MM.1S (cell line): ENCODE measurements around the gene HPCAL1.
"Not testable (repeated sequence)": the region's sequence is repeated elsewhere in the genome, so short reads cannot be mapped to it uniquely, and the experiment has no call there.

ENCODE experiments used
- DNase-seq: peaks from one replicate; pipeline ENCODE4 v3.0.0-alpha.2; 2015
- H2AFZ ChIP-seq: fragments of 300-600 bp; sonication (generic); 2 replicates; pipeline ENCODE4 v1.6.0; 2016; ENCODE audit warnings: antibody characterized with exemption, low read length
- H3F3A ChIP-seq: fragments of 300-600 bp; sonication (generic); 2 replicates; pipeline ENCODE4 v1.6.1; 2016; ENCODE audit warnings: mild to moderate bottlenecking, antibody characterized with exemption, low read length, moderate library complexity, mixed read lengths; ENCODE audit not compliant: insufficient read depth
- H3K27ac ChIP-seq: fragments of 300-600 bp; sonication (generic); 2 replicates; pipeline ENCODE4 v1.5.1; 2016; ENCODE audit warnings: mild to moderate bottlenecking, low read length
- H3K27me3 ChIP-seq: fragments of 300-600 bp; sonication (generic); replicated peaks from 2 replicates; pipeline ENCODE4 v1.6.0; 2016; ENCODE audit warnings: low read length; ENCODE audit not compliant: insufficient read depth
- H3K36me3 ChIP-seq: fragments of 300-600 bp; sonication (generic); replicated peaks from 2 replicates; pipeline ENCODE4 v1.6.1; 2016; ENCODE audit warnings: mild to moderate bottlenecking, low read length, mixed read lengths; ENCODE audit not compliant: insufficient read depth
- H3K4me1 ChIP-seq: fragments of 300-600 bp; sonication (generic); 2 replicates; pipeline ENCODE4 v1.6.1; 2016; ENCODE audit warnings: low read length, mixed read lengths
- H3K4me2 ChIP-seq: fragments of 300-600 bp; sonication (generic); 2 replicates; pipeline ENCODE4 v1.6.0; 2016; ENCODE audit warnings: low read depth, low read length
- H3K4me3 ChIP-seq: fragments of 300-600 bp; sonication (generic); 2 replicates; pipeline ENCODE4 v1.5.1; 2016; ENCODE audit warnings: low read length, mixed read lengths
- H3K79me2 ChIP-seq: fragments of 300-600 bp; sonication (generic); 2 replicates; pipeline ENCODE4 v1.6.1; 2016; ENCODE audit warnings: mixed run types, low read length, mixed read lengths
- H3K9ac ChIP-seq: fragments of 300-600 bp; sonication (generic); 2 replicates; pipeline ENCODE4 v1.6.1; 2016; ENCODE audit warnings: low read length, mixed read lengths
- H3K9me2 ChIP-seq: fragments of 300-600 bp; sonication (generic); replicated peaks from 2 replicates; pipeline ENCODE4 v1.6.1; 2016; ENCODE audit warnings: mild to moderate bottlenecking, low read length, mixed read lengths; ENCODE audit not compliant: insufficient read depth
- H3K9me3 ChIP-seq: fragments of 300-600 bp; sonication (generic); replicated peaks from 2 replicates; pipeline ENCODE4 v1.6.1; 2016; ENCODE audit warnings: mild to moderate bottlenecking, low read length, mixed read lengths; ENCODE audit not compliant: insufficient read depth
- H4K20me1 ChIP-seq: fragments of 300-600 bp; sonication (generic); 2 replicates; pipeline ENCODE4 v1.6.1; 2016; ENCODE audit warnings: mild to moderate bottlenecking, low read length, moderate library complexity, mixed read lengths; ENCODE audit not compliant: insufficient read depth
- CTCF ChIP-seq: fragments of 300-600 bp; sonication (generic); IDR thresholded peaks from 2 replicates; pipeline ENCODE4 v1.5.1; 2016; ENCODE audit warnings: antibody characterized with exemption, low read length, mixed read lengths
- EZH2 ChIP-seq: fragments of 300-600 bp; sonication (generic); optimal IDR thresholded peaks from 2 replicates; pipeline ENCODE3; 2017; ENCODE audit warnings: low read depth, mild to moderate bottlenecking, antibody characterized with exemption, low read length, mixed read lengths
- EZH2phosphoT487 ChIP-seq: fragments of 300-600 bp; sonication (generic); IDR thresholded peaks from 2 replicates; pipeline ENCODE4 v1.6.1; 2018; ENCODE audit warnings: antibody characterized with exemption, low read length

HPCAL1 gene

DNA sequence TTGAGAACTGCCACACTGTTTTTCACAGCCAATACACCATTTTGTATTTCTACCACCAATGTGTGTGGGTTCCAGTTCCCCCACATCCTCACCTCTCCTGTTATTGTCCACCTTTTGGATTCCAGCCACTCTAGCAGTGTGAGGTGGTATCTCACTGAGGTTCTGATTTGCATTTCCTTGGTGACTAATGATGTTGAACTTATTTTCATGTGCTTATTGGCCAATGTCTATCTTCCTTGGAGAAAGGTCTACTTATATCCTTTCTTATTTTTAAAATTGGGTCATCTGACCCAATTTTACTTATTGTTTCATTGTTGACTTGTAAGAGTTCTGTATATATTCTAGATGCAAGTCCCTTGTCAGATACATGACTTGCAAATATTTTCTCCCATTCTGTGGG is 9.1 kb upstream of the HPCAL1 start:
- H3K79me2 ChIP-seq, result no peaks in the 10 kb centered on the region
- no peak overlapping the region for H3K4me3 ChIP-seq
- H4K20me1 ChIP-seq, result no peaks in the 10 kb centered on the region
- no peaks in the 10 kb centered on the region for H3K9me3 ChIP-seq
- H3K9ac ChIP-seq, result no peak overlapping the region
- no peaks in the 10 kb centered on the region for H3K36me3 ChIP-seq
- TF ChIP-seq EZH2phosphoT487 (no peak), EZH2 (no peak), CTCF (no peak)
- no peaks in the 10 kb centered on the region for H3K4me1 ChIP-seq
- H3K27ac ChIP-seq, result no peak overlapping the region
- H3F3A ChIP-seq, result no peaks in the 10 kb centered on the region
- no peak overlapping the region for H3K4me2 ChIP-seq
- no peaks in the 10 kb centered on the region for H3K27me3 ChIP-seq
- no peak for DNase-seq
- H2AFZ ChIP-seq, result no peak overlapping the region
- no peaks in the 10 kb centered on the region for H3K9me2 ChIP-seq

DNA sequence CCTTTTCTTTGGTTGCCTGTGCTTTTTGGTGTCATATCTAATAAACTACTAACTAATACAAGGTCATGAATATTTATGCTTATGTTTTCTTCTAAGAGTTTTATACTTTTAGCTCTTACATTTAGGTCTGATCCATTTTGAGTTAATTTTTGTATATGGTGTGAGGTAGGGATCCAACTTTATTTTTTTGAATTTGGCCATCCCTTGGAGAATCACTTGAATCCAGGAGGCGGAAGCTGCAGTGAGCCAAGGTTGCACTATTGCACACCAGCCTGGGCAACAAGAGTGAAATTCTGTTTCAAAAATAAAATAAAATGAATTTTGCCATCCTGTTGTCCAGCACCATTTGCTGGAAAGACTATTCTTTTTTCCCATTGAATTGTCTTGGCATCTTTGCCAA is 8.6 kb upstream of the HPCAL1 start:
- H3K9me2 ChIP-seq, result no peaks in the 10 kb centered on the region
- H3K9ac ChIP-seq, result no peak overlapping the region
- H3K9me3 ChIP-seq, result no peaks in the 10 kb centered on the region
- H4K20me1 ChIP-seq, result no peaks in the 10 kb centered on the region
- no peaks in the 10 kb centered on the region for H3K36me3 ChIP-seq
- no peak overlapping the region for H3K27ac ChIP-seq
- H3F3A ChIP-seq, result no peaks in the 10 kb centered on the region
- no peaks in the 10 kb centered on the region for H3K79me2 ChIP-seq
- DNase-seq, result no peak
- no peaks in the 10 kb centered on the region for H3K4me1 ChIP-seq
- no peak overlapping the region for H3K4me2 ChIP-seq
- H2AFZ ChIP-seq, result no peak overlapping the region
- no peak for TF ChIP-seq EZH2
- H3K27me3 ChIP-seq, result no peaks in the 10 kb centered on the region
- H3K4me3 ChIP-seq, result no peak overlapping the region

- H3F3A ChIP-seq, H3K27me3 ChIP-seq, H3K9me3 ChIP-seq, H4K20me1 ChIP-seq, H3K9me2 ChIP-seq, H3K36me3 ChIP-seq, DNase-seq, H3K27ac ChIP-seq, H3K79me2 ChIP-seq, H2AFZ ChIP-seq, H3K4me1 ChIP-seq, H3K4me3 ChIP-seq, H3K4me2 ChIP-seq, H3K9ac ChIP-seq: not testable (repeated sequence)
Measured at GRCh38 chr2:10295649-10296048, 7.1 kb upstream of the HPCAL1 start.

DNA sequence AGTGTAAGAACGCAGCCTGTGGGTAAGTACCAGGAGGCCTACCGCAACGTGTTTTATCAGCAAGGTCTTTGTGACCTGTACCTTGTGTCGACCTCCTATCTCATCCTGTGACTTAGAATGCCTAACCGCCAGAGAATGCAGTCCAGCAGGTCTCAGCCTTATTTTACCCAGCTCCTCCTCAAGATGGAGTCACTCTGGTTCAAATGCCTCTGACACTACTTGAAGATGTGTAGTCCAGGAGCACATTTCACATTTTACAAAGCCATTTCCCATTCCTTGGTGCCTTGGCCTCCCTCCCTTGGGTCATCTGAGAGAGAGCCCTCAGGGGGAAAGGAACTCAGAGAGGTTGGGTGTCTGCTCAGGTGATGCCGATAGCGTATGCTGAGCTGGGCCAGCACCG is 6.6 kb upstream of the HPCAL1 start:
- H3K36me3 ChIP-seq, result no peaks in the 10 kb centered on the region
- H3K9me2 ChIP-seq, result no peaks in the 10 kb centered on the region
- no peaks in the 10 kb centered on the region for H4K20me1 ChIP-seq
- no peaks in the 10 kb centered on the region for H3K27me3 ChIP-seq
- no peaks in the 10 kb centered on the region for H3K79me2 ChIP-seq
- no peak overlapping the region for H3K9ac ChIP-seq
- H3K4me3 ChIP-seq, result no peak overlapping the region
- H3K9me3 ChIP-seq, result no peaks in the 10 kb centered on the region
- H3K4me2 ChIP-seq, result no peak overlapping the region
- DNase-seq, result no peak
- TF ChIP-seq CTCF, result no peak
- no peak for TF ChIP-seq EZH2phosphoT487
- TF ChIP-seq EZH2, result no peak
- H3F3A ChIP-seq, result no peaks in the 10 kb centered on the region
- no peaks in the 10 kb centered on the region for H3K4me1 ChIP-seq
- no peak overlapping the region for H2AFZ ChIP-seq
- no peak overlapping the region for H3K27ac ChIP-seq
